Endothelial cell of hepatic sinusoid (primary cell): Measurements from ENCODE around the gene G6PD.
"Not testable (repeated sequence)": the region's sequence is repeated elsewhere in the genome, so short reads cannot be mapped to it uniquely, and the experiment has no call there.

Experiments used
- in situ Hi-C: cut with HindIII; loops from 2 replicates; pipeline ENCODE4 v1.10.0; 2017; ENCODE audit warnings: low sequenced_read_pairs

The G6PD gene

GRCh38 chrX:154545673-154546274, 872 bp downstream of the G6PD start:
- in situ Hi-C loops: no loop called here

DNA sequence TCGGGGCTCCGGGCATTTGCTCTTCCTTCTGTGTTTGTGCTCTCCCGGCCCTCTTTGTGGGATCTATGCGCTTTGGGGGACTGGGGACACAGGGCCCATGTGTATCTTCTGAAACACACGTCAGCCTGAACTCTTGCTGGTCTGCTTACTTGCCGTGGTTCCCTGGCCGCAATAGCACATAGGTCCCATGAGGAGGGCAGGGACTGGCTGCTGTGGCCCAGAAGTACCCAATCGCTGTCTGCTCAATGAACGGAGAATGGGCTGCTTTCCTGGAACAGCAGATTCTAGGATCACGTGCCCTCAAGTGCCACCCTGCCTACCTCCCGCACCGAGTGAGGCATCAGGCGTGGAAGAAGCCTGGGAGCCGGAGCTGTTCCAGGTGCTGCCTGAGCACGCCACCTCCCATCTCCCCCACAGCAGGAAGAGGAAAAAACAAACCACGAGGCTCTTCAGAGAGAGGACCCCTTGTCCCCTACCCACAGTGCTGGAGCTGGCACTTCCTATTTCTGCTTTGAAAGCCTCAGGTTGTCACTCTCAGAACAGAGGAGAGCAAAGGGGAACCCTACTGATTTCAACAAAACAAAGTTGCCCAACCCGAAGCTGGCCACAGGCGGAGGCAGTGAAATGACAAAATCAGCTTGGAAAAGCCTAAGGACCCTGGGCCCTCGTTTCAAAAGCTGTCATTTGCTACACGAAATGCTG, 3.8 kb downstream of the G6PD start:
- in situ Hi-C loops: no loop called here

GRCh38 chrX:154541896-154542722, 4.5 kb downstream of the G6PD start:
- in situ Hi-C loops: no loop called here

DNA sequence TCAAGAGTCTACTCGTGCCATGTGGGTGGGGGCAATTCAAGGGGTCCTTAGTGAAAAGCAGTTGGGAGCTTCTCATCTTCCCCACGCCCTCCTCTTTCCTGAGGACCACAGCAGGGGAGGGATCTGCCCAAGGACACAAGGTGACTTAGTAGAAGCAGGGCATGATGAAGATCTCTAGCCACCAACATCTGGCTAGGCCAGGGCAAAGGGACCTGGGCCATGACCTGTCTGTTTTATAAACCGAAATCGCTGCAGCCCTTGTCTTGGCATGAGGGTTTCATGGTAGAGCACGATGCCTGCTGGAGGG, 5.1 kb downstream of the G6PD start:
- in situ Hi-C loops: no loop called here

GRCh38 chrX:154540897-154541535, 5.6 kb downstream of the G6PD start:
- in situ Hi-C loops: no loop called here

GRCh38 chrX:154540365-154540764, 6.3 kb downstream of the G6PD start:
- in situ Hi-C loops: not testable (repeated sequence)

- in situ Hi-C loops: no loop called here
Measured at GRCh38 chrX:154539077-154539476, 7.6 kb downstream of the G6PD start.

DNA sequence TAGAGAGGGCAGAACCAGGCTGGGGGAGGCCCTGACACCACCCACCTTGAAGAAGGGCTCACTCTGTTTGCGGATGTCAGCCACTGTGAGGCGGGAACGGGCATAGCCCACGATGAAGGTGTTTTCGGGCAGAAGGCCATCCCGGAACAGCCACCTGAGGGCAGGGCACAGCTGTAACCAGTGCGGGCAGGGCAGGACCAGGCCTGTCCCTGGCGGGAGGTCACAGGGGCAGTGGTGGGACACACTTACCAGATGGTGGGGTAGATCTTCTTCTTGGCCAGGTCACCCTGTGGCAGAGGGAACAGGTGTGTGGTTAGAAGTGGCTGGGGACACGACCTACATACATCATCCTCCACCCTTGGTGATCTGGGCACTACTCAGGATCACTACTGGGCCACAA, 10.8 kb downstream of the G6PD start:
- in situ Hi-C loops: no loop called here

DNA sequence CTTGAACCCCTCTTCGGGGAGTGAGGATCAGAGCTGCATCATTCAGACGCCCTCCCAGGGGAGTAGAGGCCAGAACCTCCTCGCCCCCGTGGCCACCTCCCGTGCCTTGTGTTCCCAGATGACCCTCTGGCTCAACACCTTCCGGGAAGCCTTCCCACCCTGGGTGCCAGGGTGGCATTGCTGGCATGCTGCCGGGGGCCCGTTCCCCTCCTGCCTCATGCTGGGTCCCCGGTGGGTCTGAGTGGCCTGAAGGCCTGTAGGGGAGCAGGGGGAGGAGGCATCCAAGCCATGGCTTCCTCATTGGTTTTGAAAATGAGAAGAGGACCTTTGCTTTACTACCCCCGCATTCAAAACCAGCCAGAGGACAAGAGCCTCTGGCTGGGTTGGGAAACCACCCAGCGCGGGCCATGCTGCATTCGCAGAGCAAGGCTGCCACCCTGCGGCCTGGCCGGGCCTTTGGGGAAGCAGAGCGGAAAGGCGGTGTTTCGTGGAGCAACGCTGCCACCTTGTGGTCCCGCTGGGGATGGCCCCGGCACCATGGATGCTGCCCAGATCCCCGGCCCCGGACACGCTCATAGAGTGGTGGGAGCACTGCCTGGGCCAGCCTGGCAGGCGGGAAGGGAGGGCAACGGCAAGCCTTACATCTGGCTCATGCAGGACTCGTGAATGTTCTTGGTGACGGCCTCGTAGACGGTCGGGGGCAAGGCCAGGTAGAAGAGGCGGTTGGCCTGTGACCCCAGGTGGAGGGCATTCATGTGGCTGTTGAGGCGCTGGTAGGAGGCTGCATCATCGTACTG, 11.9 kb downstream of the G6PD start:
- in situ Hi-C loops: no loop called here

DNA sequence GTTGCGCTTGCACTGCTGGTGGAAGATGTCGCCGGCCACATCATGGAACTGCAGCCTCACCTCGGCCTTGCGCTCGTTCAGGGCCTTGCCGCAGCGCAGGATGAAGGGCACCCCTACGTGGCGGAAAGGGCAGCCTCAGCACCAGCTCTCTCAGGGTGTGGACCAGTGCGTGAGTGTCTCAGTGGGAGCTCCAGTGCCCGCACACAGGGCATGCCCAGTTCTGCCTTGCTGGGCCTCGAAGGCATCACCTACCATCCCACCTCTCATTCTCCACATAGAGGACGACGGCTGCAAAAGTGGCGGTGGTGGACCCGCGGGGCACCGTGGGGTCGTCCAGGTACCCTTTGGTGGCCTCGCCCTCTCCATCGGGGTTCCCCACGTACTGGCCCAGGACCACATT, 14.0 kb downstream of the G6PD start:
- in situ Hi-C loops: no loop called here

GRCh38 chrX:154531626-154532025, 15.0 kb downstream of the G6PD start:
- in situ Hi-C loops: no loop called here

- in situ Hi-C loops: no loop called here
Measured at GRCh38 chrX:154530286-154530685, 16.4 kb downstream of the G6PD start.

GRCh38 chrX:154529206-154529612, 17.4 kb downstream of the G6PD start:
- in situ Hi-C loops: no loop called here

- in situ Hi-C loops: no loop called here
Measured at GRCh38 chrX:154526901-154527675, 19.6 kb downstream of the G6PD start.

DNA sequence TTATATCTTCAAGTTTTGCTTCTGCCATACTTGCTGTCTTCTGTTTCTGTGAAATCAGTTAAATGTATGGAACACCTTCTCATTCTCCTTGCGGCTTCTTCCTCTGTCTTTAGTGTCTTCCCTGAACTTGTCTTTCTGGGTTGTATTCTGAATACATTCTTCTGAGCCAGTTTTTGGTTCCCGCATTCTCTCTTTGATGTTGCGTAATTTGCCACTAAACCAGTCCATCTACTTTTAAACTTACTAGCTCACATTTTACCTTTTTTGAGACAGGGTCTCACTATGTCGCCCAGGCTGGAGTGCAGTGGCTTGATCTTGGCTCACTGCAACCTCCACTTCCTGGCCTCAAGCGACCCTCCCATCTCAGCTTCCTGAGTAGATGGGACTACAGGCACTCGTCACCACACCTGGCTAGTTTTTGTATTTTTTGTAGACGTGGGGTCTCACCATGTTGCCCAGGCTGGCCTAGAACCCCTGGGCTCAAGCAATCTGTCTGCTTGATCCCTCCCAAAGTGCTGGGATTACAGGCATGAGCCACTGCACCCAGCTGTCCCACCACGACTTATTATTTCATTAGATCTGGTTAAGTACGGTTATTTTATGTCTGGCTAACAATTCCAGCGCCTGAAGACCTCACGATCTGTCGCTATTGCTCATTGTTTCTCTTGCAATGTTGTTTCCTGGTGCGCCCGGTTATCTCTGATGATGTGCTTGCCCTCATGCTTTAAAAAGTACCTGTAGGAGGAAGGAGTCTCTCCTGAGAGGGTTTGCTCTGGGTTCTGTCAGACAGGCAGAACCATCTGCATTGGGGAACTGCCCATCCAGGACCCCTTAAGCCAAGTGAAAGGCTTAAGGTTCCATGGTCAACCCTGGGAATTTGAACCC, 20.8 kb downstream of the G6PD start:
- in situ Hi-C loops: no loop called here

GRCh38 chrX:154519389-154519788, 27.3 kb downstream of the G6PD start:
- in situ Hi-C loops: no loop called here

- in situ Hi-C loops: no loop called here
Measured at GRCh38 chrX:154517101-154517781, 29.4 kb downstream of the G6PD start.

DNA sequence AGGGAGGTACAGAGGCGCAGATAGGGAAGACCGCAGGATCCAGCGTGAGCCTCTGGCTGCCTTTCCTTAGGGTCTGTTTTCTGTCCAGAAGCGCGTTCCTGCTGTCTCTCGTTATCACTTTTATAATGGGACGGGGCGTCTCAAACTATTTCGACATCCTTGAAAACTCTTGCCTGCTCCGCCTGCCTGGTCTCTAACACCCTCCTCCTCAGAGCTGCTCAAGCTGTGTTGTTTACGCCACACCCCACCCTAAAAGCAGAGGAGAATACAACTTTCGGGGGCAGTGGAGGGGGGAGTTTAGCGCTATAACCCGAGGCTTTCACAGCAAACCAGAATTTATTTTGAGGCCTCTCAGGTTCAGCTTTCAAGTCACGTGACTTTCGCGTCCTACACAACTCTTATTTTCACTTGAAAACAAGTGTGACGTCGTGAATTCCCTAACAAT, 30.0 kb downstream of the G6PD start:
- in situ Hi-C loops: no loop called here
